Hindlimb muscle (tissue), 1 donor: ENCODE measurements around the gene TMEM132E. TPM values are rescaled to one million over a fixed set of nuclear protein-coding genes. Genes with fewer than 3 reads are reported as not detected.

Experiments
- DNase-seq: peaks from one replicate; pipeline ENCODE4 v3.0.0-alpha.2; 2013
- polyA plus RNA-seq: library from polyadenylated mRNA; unstranded; fragments of 120-200 nt; gene quantifications from one replicate; pipeline ENCODE4 v1.2.1, GENCODE V29; 2013; ENCODE audit not compliant: insufficient read length

Gene TMEM132E
- polyA plus RNA-seq, 1 donor: 0.40 TPM

GRCh38 chr17:34601416-34601815 is 22.0 kb downstream of the TMEM132E start:
- DNase-seq: no peak

GRCh38 chr17:34603974-34604373 is 24.6 kb downstream of the TMEM132E start:
- DNase-seq: no peak

GRCh38 chr17:34606763-34607162 is 27.4 kb downstream of the TMEM132E start:
- peak; percentile 51 for DNase-seq

GRCh38 chr17:34607917-34608316 is 28.5 kb downstream of the TMEM132E start:
- DNase-seq: no peak

- DNase-seq: no peak
These were observed 29.8 kb downstream of the TMEM132E start for GRCh38 chr17:34609210-34609609.

GRCh38 chr17:34610039-34610438 is 30.7 kb downstream of the TMEM132E start:
- DNase-seq: no peak

- no peak for DNase-seq
These were observed 31.1 kb downstream of the TMEM132E start for GRCh38 chr17:34610506-34610905.

DNA sequence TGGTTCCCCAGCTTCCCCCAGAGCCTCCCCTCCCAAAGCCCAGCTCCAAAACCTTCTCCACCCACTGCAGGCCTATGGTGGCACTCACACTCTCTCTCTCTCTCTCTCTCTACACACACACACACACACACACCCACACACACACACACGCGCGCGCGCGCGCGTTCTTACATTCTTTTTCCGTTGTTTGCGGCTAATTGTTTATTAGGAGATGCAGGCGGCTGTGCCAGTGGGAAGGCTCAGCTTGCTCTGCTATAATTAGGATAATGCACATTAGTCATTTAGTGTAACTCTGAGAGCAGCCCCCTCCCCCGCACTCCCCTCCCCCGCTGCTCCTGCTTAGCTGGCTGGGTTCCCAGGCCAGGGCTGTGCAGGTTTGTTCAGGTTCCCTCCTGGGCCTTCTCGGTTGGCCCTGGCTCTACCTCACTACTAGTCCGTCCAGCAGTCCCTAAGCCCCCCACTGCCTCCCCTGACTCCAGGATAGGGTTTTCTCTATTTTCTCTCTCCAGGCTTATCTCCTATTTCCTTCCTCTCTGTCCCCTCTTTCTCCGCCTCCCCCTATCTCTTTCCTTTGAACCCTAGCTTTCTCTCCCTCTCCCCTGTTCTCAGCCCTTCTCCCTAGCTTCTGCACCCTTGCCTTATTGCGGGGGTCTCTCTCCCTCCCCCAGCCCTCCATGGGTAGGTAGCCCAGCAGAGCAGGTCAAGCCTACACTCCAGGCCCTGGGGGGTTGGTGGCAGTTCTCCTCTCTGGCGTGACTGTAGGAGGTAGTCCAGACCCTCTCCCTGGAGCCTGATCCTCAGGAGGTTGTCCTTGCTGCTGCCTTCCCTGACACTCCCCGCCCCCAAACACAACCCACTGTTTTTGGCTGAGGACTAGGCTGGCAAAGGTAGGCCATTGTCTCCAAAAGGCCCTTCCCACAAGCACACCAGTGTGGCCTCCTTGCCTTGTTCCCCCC is 34.0 kb downstream of the TMEM132E start:
- no peak for DNase-seq

- no peak for DNase-seq
These were observed 35.3 kb downstream of the TMEM132E start for GRCh38 chr17:34614698-34615097.

DNA sequence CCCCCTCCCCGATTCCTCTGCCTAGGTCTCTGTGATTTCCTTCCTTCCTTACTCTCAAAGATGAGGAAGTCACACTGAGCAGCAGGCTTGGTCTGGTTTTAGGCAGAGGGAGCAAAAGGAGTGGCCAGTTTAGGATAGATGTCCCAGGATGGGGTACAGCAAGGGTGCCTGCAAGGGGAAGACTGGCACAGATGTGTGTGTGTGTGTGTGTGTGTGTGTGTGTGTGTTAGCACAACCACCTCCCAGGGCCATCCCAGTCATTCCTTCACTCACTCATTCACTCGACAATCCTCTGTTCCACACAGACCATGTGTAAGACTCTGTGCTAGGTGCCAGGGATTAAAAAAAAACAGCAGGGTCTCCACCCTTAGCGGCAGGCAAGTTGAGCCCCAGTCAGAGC is 35.9 kb downstream of the TMEM132E start:
- no peak for DNase-seq

DNA sequence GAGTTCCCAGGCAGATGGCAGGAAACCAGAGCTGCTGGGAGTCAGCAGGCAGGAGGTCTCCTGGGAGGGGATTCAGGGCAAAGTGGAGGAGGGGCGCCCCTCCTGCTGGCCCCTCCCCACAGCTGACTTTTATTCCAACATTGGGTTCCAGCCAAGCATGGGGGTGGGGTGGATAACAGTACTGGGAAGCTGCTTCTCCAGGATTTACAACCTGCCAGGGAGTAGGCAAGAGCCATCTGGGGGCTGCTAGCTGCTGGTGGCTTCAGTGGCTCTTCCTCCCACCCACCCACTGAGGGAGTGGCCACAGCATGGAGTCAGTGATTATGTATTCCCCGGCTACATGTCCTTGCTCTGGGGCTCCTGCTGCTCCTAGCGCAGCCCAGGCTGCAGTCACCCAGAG is 36.8 kb downstream of the TMEM132E start:
- peak; percentile 13 for DNase-seq

DNA sequence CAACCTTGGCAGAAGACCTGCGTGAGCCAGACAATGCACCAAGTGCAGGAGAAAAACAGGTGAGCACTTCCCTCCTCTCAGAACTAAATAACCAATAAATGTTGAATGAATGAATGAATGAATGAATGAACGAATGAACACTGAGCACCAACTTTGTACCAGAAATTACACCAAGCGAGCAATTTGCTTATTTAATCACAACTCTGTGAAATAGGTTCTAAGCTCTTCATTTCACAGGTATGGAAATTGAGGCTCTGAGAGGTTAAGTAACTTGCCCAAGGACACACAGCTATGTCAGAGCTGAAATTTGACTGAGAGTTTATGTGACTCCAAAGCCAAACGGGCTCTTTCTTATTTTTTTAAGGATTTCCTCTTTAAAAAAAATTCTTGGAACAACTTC is 38.0 kb downstream of the TMEM132E start:
- no peak for DNase-seq

- no peak for DNase-seq
These were observed 40.4 kb downstream of the TMEM132E start for GRCh38 chr17:34619687-34620217.

DNA sequence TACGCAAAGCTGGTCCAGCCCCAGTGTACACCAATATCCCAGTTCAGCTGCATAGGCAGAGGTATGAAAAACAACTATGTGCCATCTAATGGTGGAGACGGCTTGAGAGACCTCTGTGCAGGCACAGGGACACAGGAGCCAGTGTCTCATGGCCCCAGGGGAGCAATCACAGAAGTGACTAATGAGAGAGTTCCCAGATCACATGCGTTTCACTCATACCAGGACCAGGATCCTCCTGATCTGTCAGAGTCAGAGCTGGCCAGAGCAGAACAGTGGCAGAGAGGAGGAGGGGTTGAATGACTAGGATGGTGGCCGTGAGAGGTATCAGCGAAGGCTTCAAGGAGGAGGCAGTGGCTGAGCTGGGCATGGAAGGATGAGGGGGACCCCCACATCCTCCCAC is 41.1 kb downstream of the TMEM132E start:
- DNase-seq: no peak

DNA sequence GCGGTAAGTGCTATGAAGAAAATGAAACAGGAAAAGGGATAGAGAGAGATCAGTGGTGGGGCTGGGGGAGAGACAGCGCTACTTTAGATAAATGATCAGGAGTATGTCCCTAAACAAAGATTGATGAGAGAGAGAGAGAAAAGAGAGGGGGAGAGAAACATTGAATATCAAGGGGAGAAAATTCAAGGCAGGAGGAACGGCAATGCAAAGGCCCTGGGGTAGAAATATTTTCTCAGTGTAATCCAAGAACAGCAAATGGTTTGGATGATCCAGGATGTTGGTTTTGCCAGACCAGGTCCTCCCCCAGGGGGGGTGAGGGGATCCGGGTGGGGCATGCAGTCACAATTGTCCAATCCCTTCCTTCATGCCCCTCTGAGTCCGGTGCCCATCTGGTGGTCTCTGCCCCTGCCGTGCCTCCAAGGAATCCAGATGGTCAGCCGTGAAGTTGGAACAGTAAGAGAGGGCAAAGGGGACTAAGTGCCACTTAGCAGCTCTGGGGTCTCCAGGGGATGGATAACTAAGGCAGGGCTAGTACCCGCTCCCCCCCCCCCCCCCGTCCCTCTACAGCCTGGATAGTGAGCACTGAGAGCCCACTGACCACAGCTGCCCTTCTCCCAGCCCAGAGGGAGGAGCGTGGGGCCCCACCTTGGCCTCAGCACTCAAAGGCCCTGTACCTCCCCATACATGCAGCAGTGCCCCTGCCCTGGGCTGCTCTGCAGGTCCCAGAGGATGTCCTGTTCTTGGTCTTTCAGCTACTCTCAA is 43.7 kb downstream of the TMEM132E start:
- DNase-seq: no peak

GRCh38 chr17:34623856-34624766 is 44.7 kb downstream of the TMEM132E start:
- DNase-seq: no peak

DNA sequence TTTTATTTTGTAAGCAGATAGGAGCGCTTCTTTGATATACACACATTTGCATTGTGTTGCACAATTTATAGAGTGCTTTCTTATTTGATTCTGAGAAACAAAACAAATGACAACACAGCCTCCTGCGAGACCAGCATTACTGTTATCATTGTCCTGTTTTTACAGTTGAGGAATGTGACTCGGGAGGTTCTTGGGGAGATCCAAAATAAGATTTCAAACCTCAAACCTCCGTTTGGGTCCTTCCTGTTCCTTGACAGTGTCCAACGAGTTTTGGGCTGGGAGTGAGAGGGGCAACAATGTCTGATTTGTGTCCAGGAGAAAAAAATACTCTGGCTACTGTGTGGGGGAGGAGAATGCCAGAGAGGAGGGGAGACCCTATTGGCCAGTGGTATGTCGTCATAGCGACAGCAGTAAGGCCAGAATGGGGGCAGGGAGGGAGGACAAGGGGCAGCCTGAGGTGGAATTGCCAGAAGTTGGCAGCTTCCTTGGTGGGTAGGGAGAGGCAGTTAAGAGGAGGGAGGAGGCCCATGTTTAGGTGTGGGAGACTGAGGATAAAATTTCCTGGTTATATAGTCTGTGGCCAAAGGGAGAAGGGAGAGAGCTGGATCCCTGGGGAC is 45.5 kb downstream of the TMEM132E start:
- DNase-seq: no peak

DNA sequence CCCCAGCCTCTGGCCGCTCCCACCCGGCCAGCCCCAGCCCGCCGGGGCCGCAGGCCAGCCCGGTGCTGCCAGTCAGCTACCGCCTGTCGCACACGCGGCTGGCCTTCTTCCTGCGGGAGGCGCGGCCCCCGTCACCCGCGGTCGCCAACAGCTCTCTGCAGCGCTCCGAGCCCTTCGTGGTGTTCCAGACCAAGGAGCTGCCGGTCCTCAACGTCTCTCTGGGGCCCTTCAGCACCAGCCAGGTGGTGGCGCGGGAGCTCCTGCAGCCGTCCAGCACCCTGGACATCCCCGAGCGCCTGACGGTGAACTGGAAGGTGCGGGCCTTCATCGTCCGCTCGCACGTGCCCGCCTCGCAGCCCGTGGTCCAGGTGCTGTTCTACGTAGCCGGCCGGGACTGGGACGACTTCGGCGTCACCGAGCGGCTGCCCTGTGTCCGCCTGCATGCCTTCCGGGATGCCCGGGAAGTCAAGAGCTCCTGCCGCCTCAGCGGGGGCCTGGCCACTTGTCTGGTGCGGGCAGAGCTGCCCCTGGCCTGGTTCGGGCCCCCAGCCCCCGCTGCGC is 46.8 kb downstream of the TMEM132E start:
- no peak for DNase-seq

DNA sequence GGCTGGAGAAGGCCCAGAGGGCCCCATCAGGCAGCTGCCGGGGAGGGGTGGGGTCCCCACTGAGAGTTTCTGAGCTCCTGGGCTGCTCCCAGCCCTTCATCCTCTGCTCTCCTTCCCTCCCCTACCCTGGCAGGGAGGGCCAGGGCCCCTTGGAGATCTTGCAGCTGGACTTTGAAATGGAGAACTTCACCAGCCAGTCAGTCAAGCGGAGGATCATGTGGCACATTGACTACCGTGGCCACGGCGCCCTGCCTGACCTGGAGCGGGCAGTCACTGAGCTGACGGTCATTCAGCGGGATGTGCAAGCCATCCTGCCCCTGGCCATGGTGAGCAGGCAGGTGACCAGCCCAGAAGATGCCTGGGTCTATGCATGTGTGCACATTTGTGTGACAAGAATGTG is 49.5 kb downstream of the TMEM132E start:
- no peak for DNase-seq

- no peak for DNase-seq
These were observed 54.0 kb downstream of the TMEM132E start for GRCh38 chr17:34633351-34633750.

DNA sequence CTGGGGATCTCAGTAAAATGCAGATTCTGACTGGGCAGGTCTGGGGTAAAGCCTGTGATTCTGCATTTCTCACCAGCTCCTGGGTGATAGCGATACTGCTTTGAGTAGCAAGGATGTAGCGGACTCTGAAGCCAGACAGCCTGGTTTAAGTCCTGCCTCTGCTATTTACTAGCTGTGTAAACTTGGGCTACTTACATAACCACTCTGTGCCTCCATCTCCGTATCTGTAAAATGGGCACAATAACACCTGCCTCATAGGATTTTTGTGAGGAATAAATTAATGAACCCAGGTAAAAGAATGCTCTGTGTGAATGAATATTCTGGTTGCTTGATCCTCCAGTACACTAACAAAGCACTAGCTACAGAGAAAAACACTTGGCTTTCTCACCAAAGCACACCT is 54.4 kb downstream of the TMEM132E start:
- DNase-seq: no peak
